Nephron progenitor cell (in vitro differentiated cells): ENCODE measurements around the gene CFAP157.

Experiments
- DNase-seq: peaks from one replicate; pipeline ENCODE4 v3.0.0; 2021
- H3K27ac Mint-ChIP-seq: 2 replicates; pipeline ENCODE4 v1.8.0; 2021; ENCODE audit warnings: mild to moderate bottlenecking, moderate library complexity, mixed read lengths
- H3K27me3 Mint-ChIP-seq: 2 replicates; pipeline ENCODE4 v1.8.0; 2021; ENCODE audit warnings: mild to moderate bottlenecking, low read depth, mixed read lengths; ENCODE audit not compliant: poor library complexity
- H3K36me3 Mint-ChIP-seq: 2 replicates; pipeline ENCODE4 v1.8.0; 2021; ENCODE audit warnings: low read depth, mixed read lengths
- H3K4me1 Mint-ChIP-seq: 2 replicates; pipeline ENCODE4 v1.8.0; 2021; ENCODE audit warnings: mixed read lengths
- H3K4me3 Mint-ChIP-seq: 2 replicates; pipeline ENCODE4 v1.8.0; 2021; ENCODE audit warnings: mild to moderate bottlenecking, moderate library complexity, mixed read lengths
- H3K9me3 Mint-ChIP-seq: 2 replicates; pipeline ENCODE4 v1.8.0; 2021; ENCODE audit warnings: mild to moderate bottlenecking, moderate library complexity, mixed read lengths
- CTCF ChIP-seq: fragments of 200-600 bp; sonication (generic); IDR thresholded peaks from 2 replicates; pipeline ENCODE4 v1.5.0; 2021; ENCODE audit warnings: antibody characterized with exemption

Gene CFAP157

GRCh38 chr9:127706836-127707241 is at the start of gene CFAP157:
CFAP157 (plus strand) TSS chr9:127706988; CDS start chr9:127707032, 44 bp downstream.
- Mint-ChIP-seq H3K27ac (peak within 1 kb of the TSS; percentile 96), H3K36me3 (no peaks in the 10 kb centered on the region), H3K4me1 (peaks cover 65% of the 10 kb centered on the region), H3K9me3 (peaks cover 7% of the 10 kb centered on the region), H3K27me3 (peaks cover 20% of the 10 kb centered on the region), H3K4me3 (peak within 1 kb of the TSS; percentile 49)
- DNase-seq, result no peak
- no peak for TF ChIP-seq CTCF

- Mint-ChIP-seq H3K4me1 (peaks cover 16% of the 10 kb centered on the region), H3K27ac (peak overlapping the region; percentile 66), H3K36me3 (peaks cover 30% of the 10 kb centered on the region), H3K4me3 (no peak overlapping the region), H3K27me3 (no peaks in the 10 kb centered on the region), H3K9me3 (no peaks in the 10 kb centered on the region)
- TF ChIP-seq CTCF, result no peak
- DNase-seq, result no peak
Measured at GRCh38 chr9:127658428-127658827, 48.4 kb upstream of the CFAP157 start.

- TF ChIP-seq CTCF, result no peak
- no peak overlapping the region for H3K4me3 Mint-ChIP-seq
- H3K4me1 Mint-ChIP-seq, result peaks cover 37% of the 10 kb centered on the region
- H3K9me3 Mint-ChIP-seq, result no peaks in the 10 kb centered on the region
- DNase-seq, result no peak
- H3K27ac Mint-ChIP-seq, result no peak overlapping the region
- H3K36me3 Mint-ChIP-seq, result peaks cover 32% of the 10 kb centered on the region
- H3K27me3 Mint-ChIP-seq, result no peaks in the 10 kb centered on the region
Measured at GRCh38 chr9:127660886-127661741, 45.7 kb upstream of the CFAP157 start.

GRCh38 chr9:127662617-127663016 is 44.2 kb upstream of the CFAP157 start:
- H3K36me3 Mint-ChIP-seq, result peaks cover 31% of the 10 kb centered on the region
- DNase-seq, result no peak
- H3K27me3 Mint-ChIP-seq, result no peaks in the 10 kb centered on the region
- H3K4me3 Mint-ChIP-seq, result no peak overlapping the region
- peaks cover 38% of the 10 kb centered on the region for H3K4me1 Mint-ChIP-seq
- TF ChIP-seq CTCF, result no peak
- H3K9me3 Mint-ChIP-seq, result no peaks in the 10 kb centered on the region
- H3K27ac Mint-ChIP-seq, result no peak overlapping the region

GRCh38 chr9:127664324-127664677 is 42.5 kb upstream of the CFAP157 start:
- Mint-ChIP-seq H3K27ac (peak overlapping the region; percentile 51), H3K4me3 (no peak overlapping the region), H3K36me3 (peaks cover 39% of the 10 kb centered on the region), H3K27me3 (no peaks in the 10 kb centered on the region), H3K9me3 (no peaks in the 10 kb centered on the region), H3K4me1 (peaks cover 38% of the 10 kb centered on the region)
- no peak for TF ChIP-seq CTCF
- DNase-seq, result no peak
